LoVo (cell line): Measurements from ENCODE around the gene SIRT6.
A peak's percentile ranks its signal among the peaks of the same experiment; 100 is the strongest.
"Not testable (repeated sequence)": the region's sequence is repeated elsewhere in the genome, so short reads cannot be mapped to it uniquely, and the experiment has no call there.

Source experiments
- DNase-seq: peaks from one replicate; pipeline ENCODE4 v3.0.0-alpha.2; 2016; ENCODE audit warnings: low spot score

Gene SIRT6

GRCh38 chr19:4135386-4135785 lies 47.0 kb downstream of the SIRT6 start:
- not testable (repeated sequence) for DNase-seq

- DNase-seq: no peak
Measured at GRCh38 chr19:4134351-4134750, 48.0 kb downstream of the SIRT6 start.

- peak; percentile 49 for DNase-seq
Measured at GRCh38 chr19:4130744-4131438, 51.5 kb downstream of the SIRT6 start.

- not testable (repeated sequence) for DNase-seq
Measured at GRCh38 chr19:4129050-4129449, 53.3 kb downstream of the SIRT6 start.

- DNase-seq: not testable (repeated sequence)
Measured at GRCh38 chr19:4127322-4127721, 55.0 kb downstream of the SIRT6 start.

GRCh38 chr19:4124638-4125037 lies 57.7 kb downstream of the SIRT6 start:
- no peak for DNase-seq
